NB4 (cell line): ENCODE data around the gene PPP6R1.

Experiments used
- DNase-seq: peaks from one replicate; pipeline ENCODE4 v3.0.0; 2010; ENCODE audit warnings: low read depth
- H3K4me3 ChIP-seq: one replicate; pipeline ENCODE4 v1.5.1; 2011; ENCODE audit warnings: mild to moderate bottlenecking, low read depth, low read length, moderate library complexity
- CTCF ChIP-seq: IDR thresholded peaks from one replicate; pipeline ENCODE4 v1.5.1; 2012; ENCODE audit warnings: low read depth, low read length
- MAX ChIP-seq: IDR thresholded peaks from 2 replicates; pipeline ENCODE4 v1.6.1; 2011; ENCODE audit warnings: low read depth, low read length
- MYC ChIP-seq: IDR thresholded peaks from 2 replicates; pipeline ENCODE4 v1.6.1; 2011; ENCODE audit warnings: low read depth, low read length
- POLR2A ChIP-seq: IDR thresholded peaks from 2 replicates; pipeline ENCODE4 v1.6.1; 2011; ENCODE audit warnings: mild to moderate bottlenecking; ENCODE audit not compliant: insufficient read length; ENCODE audit errors: extremely low read depth

PPP6R1 gene

GRCh38 chr19:55304980-55305379 is 46.2 kb upstream of the PPP6R1 start:
- DNase-seq = no peak
- TF ChIP-seq CTCF (no peak), MAX (no peak), MYC (no peak), POLR2A (no peak)

GRCh38 chr19:55304279-55304978 is 45.6 kb upstream of the PPP6R1 start:
- peak; percentile 71 for DNase-seq
- TF ChIP-seq POLR2A = no peak
- TF ChIP-seq CTCF = no peak
- no peak; the same call in 1 of the 2 replicates for TF ChIP-seq MYC
- no peak for TF ChIP-seq MAX
- no peak overlapping the region for H3K4me3 ChIP-seq

More at GRCh38 chr19:55304980-55305379, 46.2 kb upstream of the PPP6R1 start:
- no peak overlapping the region for H3K4me3 ChIP-seq

GRCh38 chr19:55303477-55303876 is 44.7 kb upstream of the PPP6R1 start:
- TF ChIP-seq POLR2A = no peak
- TF ChIP-seq CTCF = no peak
- no peak for TF ChIP-seq MAX
- TF ChIP-seq MYC = no peak
- DNase-seq = no peak
- no peak overlapping the region for H3K4me3 ChIP-seq

- H3K4me3 ChIP-seq = no peak overlapping the region
- no peak for DNase-seq
- TF ChIP-seq MAX = no peak
- no peak for TF ChIP-seq POLR2A
- no peak for TF ChIP-seq MYC
- TF ChIP-seq CTCF = no peak
These were observed 43.5 kb upstream of the PPP6R1 start for GRCh38 chr19:55302318-55302703.

- no peak overlapping the region for H3K4me3 ChIP-seq
- TF ChIP-seq POLR2A (no peak), MAX (peak; percentile 23; the same call in 1 of the 2 replicates), CTCF (peak; percentile 63)
- DNase-seq = peak; percentile 71
These were observed 42.9 kb upstream of the PPP6R1 start for GRCh38 chr19:55301459-55302317.
